ENCODE results near the gene TMEM131L. TPM values are rescaled to one million over a fixed set of nuclear protein-coding genes. Genes with fewer than 3 reads are reported as not detected.

The TMEM131L gene
- total RNA-seq, 1 experiment from 2014 or later = 19.7 TPM

GRCh38 chr4:153622093-153622492 is 155.9 kb downstream of the TMEM131L start:
- BruUV-seq (replicated peaks) = no TSS peak
- DNase-seq (ENCODE audit: low read depth, low spot score) (no peak), ATAC-seq (no peak)
- H3K9me3 ChIP-seq (ENCODE audit: control insufficient read depth in 1 of 2, insufficient read depth in 1 of 2, low read depth in 1 of 2, low read length in 2 of 2) = no peaks in the 10 kb centered on the region
- H3K9ac ChIP-seq (ENCODE audit: low read length) = no peak overlapping the region
- H4K20me1 ChIP-seq (ENCODE audit: insufficient read depth) = no peaks in the 10 kb centered on the region
- RAD21 ChIA-PET (ENCODE audit: low non-redundant PET in 1 of 2, low total read pairs in 2 of 2, uncharacterized antibody in 2 of 2, unreplicated experiment in 2 of 2) = no interaction called here
- no peak overlapping the region for H3K27ac ChIP-seq (ENCODE audit: low read depth, low read length)
- H3K4me2 ChIP-seq (ENCODE audit: low read length) = no peak overlapping the region
- intact Hi-C loops (cut with micrococcal nuclease) = no loop called here
- H3K4me3 ChIP-seq (replicated peaks in 1 of 2; ENCODE audit: low read depth in 1 of 2, low read length in 2 of 2) = no peak overlapping the region
- H2AFZ ChIP-seq (ENCODE audit: low read depth, low read length, poor library complexity, severe bottlenecking) = no peak overlapping the region
- CTCF ChIA-PET = no interaction called here
- H3K4me1 ChIP-seq (ENCODE audit: control insufficient read depth in 1 of 2, insufficient read depth in 2 of 2, low read length in 2 of 2) = peaks cover 0 to 9% of the 10 kb centered on the region in 2 experiments; a peak in 2 of 4 replicates
- H3K36me3 ChIP-seq (ENCODE audit: control insufficient read depth in 1 of 2, insufficient read depth in 2 of 2, low read length in 2 of 2) = peaks cover 9 to 10% of the 10 kb centered on the region in 2 experiments; a peak in 1 of 4 replicates
- no peaks in the 10 kb centered on the region for H3K27me3 ChIP-seq (ENCODE audit: insufficient read depth, low read length)
- H3K9me2 ChIP-seq (ENCODE audit: insufficient read depth) = no peaks in the 10 kb centered on the region
- no peak for TF ChIP-seq SRF (IDR thresholded peaks at IDR 0.05; ENCODE audit: low read depth)
- TF ChIP-seq SIN3A (IDR thresholded peaks at IDR 0.05; ENCODE audit: low read depth) = no peak
- TF ChIP-seq ZFX (IDR thresholded peaks at IDR 0.05) = no peak
- TF ChIP-seq EZH2phosphoT487 (IDR thresholded peaks at IDR 0.05; ENCODE audit: borderline replicate concordance) = no peak
- TF ChIP-seq POLR2AphosphoS5 (IDR thresholded peaks at IDR 0.05; ENCODE audit: low read depth, low read length) = no peak
- TF ChIP-seq REST (IDR thresholded peaks at IDR 0.05; ENCODE audit: low read depth) = no peak
- no peak for TF ChIP-seq MAX (IDR thresholded peaks at IDR 0.05)
- TF ChIP-seq RAD21 (IDR thresholded peaks at IDR 0.05; ENCODE audit: low read depth) = no peak
- no peak for TF ChIP-seq JUND (IDR thresholded peaks at IDR 0.05)
- no peak for TF ChIP-seq CEBPB (IDR thresholded peaks at IDR 0.05; ENCODE audit: low read depth)
- POLR2A ChIA-PET = no interaction called here
- no peaks in the 10 kb centered on the region for H3K79me2 ChIP-seq (ENCODE audit: insufficient read depth, low read length)
